ENCODE measurements around the gene VAV3.

DNA sequence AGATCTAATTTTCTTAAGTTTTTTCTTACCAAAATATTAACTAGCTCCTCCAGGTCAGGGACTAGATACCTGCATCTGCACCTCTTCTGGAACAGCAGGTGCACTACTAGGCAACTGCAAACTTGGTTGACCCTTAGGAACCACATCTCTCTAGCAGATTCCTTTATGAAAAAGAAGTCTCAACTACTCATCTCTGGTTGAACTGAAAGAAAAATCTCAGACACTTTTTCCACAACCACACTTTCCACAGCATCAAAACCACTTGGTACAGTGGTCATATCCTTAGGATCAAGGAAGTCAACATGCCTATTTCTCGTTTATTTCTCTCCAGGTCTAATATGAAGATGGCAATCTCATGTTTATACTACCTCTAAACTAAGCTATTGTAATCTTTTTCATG lies 52.3 kb downstream of the VAV3 start:
- no peak for TF ChIP-seq POLR2A (IDR thresholded peaks at IDR 0.05)
- TF ChIP-seq, protein P1, sequence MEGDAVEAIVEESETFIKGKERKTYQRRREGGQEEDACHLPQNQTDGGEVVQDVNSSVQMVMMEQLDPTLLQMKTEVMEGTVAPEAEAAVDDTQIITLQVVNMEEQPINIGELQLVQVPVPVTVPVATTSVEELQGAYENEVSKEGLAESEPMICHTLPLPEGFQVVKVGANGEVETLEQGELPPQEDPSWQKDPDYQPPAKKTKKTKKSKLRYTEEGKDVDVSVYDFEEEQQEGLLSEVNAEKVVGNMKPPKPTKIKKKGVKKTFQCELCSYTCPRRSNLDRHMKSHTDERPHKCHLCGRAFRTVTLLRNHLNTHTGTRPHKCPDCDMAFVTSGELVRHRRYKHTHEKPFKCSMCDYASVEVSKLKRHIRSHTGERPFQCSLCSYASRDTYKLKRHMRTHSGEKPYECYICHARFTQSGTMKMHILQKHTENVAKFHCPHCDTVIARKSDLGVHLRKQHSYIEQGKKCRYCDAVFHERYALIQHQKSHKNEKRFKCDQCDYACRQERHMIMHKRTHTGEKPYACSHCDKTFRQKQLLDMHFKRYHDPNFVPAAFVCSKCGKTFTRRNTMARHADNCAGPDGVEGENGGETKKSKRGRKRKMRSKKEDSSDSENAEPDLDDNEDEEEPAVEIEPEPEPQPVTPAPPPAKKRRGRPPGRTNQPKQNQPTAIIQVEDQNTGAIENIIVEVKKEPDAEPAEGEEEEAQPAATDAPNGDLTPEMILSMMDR (IDR thresholded peaks at IDR 0.05): no peak

Measured in adrenal gland (tissue), 5 donors.